Endometrial microvascular endothelial cells (primary cell): Measurements from ENCODE around the gene CLIC3. TPM values are rescaled to one million over a fixed set of nuclear protein-coding genes. Genes with fewer than 3 reads are reported as not detected.

ENCODE experiments used
- in situ Hi-C: cut with HindIII; loops from 2 replicates; pipeline ENCODE4 v1.10.0; 2017; ENCODE audit warnings: low sequenced_read_pairs, low pct_unique_long_range_greater_than_20kb; ENCODE audit errors: inconsistent ontology term
- total RNA-seq: library from RNA; depleted of rRNA; stranded (reverse); fragments of >200 nt; gene quantifications from one replicate; pipeline ENCODE4 v1.2.3, GENCODE V29; 2015; ENCODE audit errors: inconsistent ontology term

Gene CLIC3
- total RNA-seq, 1 donor from 2014 or later, result 4.8 TPM

DNA sequence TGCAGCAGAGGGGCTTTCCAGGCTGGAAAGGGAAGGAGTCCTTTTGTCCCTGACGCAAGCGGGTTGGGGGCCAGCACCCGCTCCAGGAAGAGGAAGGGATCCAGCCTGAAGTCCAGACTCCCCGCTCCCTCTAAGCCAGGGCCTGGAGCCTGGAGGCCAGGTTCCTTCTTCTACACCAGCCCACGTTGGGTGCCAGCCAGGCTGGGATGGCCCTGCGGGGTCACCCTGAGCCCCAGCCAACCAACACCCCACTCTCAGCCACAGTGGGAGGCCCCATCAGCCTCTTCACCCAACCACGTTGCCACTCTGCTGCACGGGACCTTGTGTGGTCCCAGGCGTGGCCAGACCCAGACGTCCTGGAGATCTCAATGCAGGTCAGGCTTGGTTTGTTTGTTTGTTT lies 36.5 kb upstream of the CLIC3 start:
- in situ Hi-C loops, result no loop called here

DNA sequence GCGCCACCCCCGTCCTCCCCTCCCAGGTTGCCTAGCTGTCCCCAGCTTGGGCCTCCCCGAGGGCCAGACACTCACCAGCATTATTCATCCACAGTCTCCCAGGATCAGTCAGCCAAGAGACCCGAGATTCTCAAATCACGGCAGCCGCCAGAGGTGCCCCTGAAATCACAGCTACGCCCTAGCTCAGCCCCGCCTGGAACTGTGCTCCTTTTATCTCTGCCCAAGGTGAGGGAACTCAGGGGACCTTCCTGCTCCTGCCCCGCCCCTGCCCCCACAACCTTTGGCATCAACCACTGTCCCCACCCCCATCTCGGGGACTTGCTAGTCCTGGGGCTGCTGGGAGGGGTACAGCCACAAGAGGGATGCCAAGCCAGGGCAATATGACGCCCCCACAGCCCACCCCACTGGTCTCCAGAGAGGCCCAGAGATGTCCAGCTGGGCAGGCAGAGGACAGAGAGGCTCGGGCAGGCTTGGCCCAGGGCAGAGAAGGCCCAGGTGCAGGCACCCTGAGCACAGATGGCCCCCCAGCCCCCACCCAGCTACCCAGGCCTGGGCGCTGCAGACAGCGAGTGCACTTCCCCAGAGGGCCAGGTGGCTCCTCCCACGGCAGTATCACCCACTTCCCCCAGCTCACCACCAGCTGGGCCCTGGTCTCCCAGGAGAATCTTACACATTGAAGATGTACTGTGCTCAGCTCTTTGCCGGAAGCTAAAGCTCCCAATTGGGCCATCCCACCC lies 35.7 kb upstream of the CLIC3 start, which contains the start of gene FUT7:
Gene FUT7, minus strand, starts transcription at position 185 of the 737 bp plus-strand sequence. Its CDS starts 97 bp downstream, at position 88.
- in situ Hi-C loops, result no loop called here

DNA sequence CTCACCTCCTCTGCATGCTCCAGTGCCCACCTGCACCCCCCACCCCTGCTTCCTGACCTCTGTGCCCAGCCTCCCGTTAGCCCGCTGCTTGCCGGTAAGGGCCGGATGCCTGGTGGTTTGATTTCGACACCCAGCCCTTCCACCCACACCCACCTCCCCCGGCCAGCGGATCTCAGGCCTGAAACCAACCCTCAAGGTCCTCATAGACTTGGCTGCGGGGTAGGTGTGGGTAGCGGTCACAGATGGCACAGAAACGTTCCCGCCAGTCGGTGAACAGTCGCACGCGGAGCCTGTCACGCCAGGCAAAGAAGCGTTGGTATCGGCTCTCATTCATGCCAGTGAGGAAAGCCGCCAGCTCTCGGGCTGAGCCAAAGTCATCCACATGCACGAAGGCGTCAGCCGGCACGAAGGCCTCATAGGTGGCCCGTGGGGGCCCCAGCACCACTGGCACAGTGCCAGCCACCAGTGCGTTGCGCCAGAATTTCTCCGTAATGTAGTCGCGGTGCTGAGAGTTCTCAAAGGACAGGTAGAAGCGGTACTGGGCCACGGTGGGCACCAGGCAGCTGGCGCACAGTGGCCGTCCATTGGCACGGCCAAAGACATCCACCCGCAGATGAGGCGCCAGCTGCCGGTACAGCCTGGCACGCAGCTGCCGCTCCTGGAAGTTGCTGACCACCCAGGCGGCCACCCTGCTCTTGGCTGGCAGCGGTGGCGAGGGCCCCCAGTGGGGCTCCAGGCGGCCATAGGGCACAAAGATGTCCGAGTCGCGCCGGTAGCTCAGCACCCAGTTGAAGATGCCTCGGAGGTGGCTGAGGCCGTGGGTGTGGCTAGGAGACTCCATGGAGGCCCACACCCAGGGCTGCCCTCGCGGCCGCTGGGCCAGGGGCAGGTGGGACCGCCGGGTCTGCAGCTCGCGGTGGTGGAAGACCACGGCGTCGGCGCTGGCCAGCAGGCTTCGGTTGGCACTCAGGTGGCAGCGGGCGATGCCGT lies 34.5 kb upstream of the CLIC3 start:
- in situ Hi-C loops, result no loop called here

DNA sequence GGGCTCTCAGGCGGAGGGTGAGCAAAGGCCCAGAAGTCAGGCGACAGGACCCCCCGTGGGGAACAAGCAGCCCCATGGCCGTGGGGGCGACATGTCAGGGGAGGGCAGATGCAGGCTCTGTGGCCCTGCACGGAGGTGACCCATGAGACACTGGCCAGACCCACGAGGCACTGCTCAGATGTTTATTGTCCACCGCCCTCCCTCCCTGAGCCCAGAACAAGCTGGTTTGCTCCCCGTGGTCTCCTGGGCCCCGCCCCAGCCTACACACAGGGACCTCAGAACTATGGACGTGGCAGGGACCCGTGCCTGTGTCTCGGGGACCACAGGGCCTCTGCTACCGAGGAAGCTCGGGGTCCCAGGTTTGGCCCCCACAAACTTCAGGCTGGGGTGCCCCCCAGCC lies 33.6 kb upstream of the CLIC3 start:
- in situ Hi-C loops, result no loop called here

DNA sequence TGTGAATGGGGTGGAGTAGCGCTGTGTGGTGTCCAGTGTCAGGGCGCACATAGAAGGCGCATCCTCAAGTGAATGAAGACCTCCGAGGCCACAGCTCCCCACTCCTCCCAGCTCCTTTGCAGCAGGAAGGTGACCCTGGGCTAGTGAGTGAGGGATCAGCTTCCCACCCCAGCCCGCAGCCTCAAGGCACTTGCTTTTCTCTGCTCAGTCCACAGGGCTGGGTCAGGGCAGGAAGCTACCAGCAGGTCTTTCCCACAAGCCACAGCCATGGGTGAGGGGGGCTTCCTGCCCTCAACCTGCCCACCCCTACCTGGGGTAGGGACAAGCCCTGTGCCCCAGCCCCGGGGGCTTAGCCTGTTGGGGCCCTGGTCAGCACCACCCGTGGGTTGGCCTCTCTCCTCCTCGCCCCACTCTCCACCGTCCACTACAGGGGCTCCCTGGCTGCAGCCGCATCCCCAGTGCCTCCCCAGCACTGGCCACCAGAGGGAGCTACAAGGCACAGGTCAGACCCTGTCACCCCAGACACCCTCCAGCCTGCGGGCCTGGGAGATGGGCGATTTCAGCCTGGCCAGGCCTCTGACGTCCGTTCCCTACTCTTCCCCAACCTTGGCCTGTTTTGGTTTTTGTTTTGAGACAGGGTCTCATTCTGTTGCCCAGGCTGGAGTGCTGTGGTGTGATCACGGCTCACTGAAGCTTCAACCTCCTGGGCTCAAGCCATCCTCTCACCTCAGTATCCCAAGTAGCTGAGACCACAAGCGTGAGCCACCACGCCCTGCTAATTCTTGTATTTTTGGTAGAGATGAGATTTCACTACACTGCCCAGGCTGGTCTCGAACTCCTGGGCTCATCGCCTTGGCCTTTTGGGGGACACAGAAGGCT lies 32.9 kb upstream of the CLIC3 start:
- in situ Hi-C loops, result no loop called here

DNA sequence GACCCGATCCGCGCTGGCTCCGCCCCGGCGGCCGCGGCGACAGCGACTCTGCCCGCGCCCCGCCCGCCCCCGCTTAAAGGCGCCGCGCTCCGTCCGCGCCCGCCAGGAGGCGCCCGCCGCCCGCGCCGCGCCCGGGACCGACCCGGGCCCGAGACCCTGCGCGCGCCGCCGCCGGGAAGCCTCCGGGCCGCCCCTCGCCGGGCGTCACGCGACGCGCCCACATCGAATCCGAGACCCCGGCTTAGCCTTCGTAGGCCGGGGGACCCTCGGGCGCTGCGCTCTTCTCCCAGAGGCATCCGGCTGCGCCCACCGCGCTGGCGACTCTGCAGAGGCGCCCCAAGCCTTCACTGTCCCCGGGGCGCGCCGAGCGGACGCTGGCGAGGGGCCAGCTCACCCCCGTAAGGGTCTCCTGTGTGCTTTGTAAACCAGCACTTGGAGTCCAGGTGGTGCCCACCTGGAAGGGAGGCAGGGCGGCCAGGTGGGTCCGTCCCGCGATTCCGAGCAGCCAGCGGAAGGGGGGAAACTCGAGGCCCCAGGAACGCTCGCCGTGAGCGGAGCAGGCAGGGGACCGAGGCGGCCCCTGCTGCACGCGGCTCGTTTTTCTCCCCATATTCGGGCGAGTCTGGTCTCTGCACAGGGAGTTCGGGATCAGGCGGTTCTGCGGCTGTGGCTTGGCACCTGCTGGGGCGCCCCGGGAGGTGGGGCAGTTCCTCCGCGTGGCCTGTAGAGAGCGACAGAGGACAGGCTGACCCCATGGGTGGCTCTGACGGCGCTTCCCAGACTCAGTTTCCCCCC lies 32.1 kb upstream of the CLIC3 start:
- in situ Hi-C loops, result no loop called here

DNA sequence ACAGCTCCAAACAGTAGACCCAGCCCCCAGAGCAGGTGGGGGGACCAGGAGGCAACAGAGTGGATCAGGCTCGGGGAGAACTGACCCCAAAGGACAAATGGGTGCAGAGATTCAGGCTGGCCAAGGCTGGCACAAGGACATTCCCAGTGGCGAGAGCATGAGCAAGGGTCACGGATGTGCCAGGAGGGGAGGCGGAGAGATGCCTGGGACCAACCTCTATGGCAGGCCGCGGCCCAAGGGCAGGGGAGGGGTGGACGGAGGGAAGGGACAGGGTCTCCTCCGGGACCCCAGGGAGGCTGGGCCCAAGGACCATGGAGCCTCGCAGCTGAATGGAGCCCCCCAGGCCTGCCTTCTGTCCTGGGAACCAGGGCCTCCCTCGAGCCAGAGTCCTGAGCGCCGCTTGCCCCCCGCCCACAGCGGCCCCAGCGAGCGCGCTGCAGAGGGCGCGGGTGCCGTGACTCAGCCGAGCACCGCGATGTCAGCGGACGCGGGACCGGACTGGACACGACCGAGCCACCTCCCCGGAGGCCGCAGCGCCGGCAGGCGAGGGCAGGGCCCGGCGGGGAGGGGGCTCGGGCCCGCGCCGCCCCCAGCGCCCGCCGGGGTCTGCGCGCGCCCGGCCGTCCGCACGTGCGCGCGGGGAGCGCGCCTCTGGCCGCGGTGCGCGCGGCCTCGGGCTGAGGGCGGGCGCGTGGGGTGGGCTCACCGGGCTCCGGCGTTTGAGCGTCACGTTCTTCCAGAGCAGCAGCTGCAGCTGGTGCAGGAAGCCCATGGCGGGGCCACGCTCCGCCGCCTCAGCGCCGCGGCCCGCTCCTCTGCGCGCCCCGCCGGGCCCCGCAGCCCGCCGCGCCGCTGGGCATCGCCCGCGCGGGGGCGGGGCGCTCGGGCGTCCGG lies 31.2 kb upstream of the CLIC3 start, which contains the start of gene ABCA2:
Gene ABCA2, minus strand, starts transcription at position 869 of the 894 bp plus-strand sequence. Its CDS starts 97 bp downstream, at position 772.
- in situ Hi-C loops, result no loop called here

DNA sequence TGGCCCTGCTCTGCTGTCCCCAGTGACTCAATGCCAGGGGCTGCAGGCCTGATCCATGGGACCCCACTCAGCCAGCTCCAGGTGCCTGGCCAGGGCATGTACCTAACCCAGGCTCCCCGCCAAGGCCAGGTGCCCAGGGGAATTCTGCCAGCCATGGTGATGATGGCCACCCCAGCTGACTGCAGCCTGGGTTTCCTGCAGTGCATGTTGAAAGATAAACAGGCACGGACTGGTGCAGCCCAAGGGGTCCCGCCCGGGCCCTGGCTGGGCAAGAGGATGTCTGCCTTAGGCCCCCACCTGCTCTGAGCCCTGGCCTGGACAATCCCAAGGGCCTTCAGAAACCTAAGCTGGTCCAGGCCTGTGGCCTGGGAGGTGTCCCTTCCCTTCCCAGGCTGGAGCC lies 30.5 kb upstream of the CLIC3 start:
- in situ Hi-C loops, result no loop called here

DNA sequence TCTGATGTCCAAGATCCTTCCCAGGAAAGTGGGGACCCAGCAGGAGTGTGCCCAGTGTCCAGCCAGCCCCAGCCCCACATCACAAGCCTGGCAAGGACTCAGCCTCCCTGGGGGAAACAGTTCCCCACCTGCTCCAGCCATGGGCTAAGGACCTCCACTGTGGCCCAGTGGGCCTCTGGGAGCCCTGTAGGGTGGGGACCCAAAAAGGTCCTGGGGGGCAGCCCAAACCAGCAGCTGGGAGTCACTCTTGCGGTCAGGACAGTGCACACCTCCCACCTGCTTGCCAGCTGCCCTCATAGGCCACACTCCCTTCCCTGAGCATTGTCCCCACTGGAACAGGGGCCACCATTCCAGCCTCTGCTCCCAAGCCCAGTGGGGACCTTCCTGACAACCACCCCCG lies 30.0 kb upstream of the CLIC3 start:
- in situ Hi-C loops, result no loop called here

DNA sequence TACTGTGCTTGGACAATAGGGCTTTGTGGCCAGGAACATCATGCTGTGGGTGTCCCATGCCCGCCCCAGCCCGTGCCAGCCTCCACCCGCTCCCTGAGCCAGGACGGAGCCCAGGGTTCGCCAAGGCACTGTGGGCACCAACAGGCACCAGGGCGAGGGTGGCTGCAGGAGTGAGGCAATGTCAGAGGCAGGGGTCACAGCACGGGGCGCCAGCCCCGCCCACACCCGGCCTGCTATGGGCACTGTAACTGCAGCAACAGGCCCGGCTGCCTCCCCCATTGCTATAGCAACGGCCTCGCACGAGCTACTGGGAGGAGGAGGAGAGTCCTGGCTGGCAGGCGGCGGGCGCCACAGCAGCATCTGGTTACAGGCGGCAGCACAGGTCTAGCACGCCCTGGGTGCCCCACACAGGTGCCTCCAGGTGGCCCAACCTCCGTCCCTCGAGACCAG lies 29.2 kb upstream of the CLIC3 start:
- in situ Hi-C loops, result no loop called here

DNA sequence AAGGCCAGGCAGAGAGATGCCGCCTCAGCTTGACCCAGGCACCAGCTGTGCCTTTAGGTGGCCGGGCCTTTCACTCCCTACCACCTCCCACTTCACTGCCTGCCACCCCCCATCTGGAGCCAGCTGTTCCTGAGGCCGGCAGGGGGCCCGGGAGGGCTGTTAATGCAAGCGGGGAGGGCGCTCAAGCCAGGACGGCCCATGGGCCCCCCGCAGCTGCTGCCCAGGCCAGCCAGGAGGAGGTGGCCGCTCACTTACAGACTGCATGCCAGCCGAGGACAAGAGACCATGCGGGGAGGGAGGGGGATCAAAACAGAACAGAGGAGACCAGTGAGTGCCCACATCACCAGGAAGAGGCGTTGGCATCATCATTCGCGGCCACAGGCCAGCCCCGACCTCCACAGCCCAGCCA lies 27.2 kb upstream of the CLIC3 start:
- in situ Hi-C loops, result no loop called here

DNA sequence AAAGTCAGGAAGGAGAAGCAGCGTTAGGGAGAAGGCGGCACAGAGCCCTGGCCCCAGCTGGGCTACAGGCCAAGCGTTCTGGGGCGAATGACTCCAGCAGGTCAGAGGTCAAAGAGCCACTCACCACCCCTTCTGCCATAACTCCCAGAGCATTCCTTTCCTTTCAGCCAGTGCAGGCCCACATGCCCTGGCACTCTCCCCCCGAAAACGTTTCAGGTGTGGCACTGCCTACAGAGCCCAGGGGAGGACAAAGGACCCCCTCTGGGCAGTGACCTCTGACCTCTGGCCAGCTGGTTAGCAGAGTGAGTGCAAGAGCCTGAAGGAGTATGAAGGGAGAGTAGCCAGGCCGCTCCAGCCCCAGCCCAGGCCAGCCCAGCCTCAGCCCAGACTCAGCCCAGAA lies 26.8 kb upstream of the CLIC3 start:
- in situ Hi-C loops, result no loop called here

DNA sequence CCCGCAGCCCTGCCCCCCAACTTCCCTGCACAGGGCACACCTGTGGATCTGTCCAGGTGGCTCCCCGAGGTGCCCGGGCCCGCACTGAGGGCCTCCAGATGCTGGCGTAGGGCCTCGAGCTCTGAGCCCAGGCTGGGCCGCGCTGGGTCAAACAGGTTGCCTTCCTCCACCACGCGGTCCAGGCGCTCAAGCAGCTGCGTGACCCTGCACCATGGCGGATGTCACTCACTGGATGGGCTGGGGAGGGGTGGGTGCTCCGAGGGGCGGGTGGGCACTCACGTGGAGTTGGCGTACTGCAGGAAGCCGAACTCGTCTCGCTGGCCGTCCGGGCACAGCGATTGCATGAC lies 26.3 kb upstream of the CLIC3 start:
- in situ Hi-C loops, result no loop called here

DNA sequence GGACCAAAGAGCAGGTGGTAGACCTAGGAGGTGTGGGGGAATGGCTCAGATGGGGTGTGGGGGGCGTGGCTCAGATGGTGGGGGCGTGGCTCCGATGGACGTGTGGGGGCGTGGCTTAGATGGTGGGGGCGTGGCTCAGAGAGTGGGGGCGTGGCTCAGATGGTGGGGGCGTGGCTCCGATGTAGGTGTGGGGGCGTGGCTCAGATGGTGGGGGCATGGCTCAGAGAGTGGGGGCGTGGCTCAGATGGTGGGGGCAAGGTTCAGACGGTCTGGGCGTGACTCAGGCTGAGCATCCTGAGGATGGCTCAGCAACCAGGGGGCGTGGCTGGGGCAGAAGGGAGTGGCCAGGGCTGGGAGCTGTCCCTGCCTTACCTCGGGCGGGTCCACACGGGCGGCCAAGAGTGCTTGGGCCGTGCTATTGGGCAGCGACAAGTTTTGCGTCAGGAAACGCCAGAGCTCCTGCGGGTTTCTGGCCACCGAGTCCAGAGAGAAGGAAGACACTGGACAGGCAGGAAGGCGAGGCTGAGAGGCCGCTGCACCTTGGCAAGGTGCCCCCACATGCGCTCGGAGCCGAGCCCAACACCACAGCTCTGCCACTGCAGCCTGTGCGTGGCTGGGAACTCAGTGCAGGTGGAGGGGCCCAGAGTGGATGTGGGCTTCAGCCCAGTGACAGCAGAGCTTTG lies 25.8 kb upstream of the CLIC3 start:
- in situ Hi-C loops, result no loop called here

DNA sequence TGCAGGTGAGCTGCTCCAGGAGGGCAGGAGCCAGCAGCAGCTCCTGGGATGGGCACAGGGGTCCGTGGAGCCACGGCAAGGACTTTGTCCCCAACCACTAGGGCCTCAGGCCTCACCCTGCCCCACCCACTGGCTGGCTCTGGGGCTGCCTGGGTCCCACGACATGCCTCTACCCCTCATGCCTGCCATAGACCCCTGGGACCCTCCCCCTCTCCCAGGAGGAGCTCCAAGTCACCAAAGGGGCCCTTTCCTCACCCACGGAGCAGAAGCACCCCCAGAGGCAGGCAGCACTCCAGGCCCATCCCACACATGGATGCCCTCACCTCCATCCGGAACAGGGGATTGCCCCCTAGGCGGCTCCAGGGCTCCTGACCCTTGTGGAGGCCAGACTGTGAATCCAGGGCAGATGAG lies 25.2 kb upstream of the CLIC3 start:
- in situ Hi-C loops, result no loop called here

DNA sequence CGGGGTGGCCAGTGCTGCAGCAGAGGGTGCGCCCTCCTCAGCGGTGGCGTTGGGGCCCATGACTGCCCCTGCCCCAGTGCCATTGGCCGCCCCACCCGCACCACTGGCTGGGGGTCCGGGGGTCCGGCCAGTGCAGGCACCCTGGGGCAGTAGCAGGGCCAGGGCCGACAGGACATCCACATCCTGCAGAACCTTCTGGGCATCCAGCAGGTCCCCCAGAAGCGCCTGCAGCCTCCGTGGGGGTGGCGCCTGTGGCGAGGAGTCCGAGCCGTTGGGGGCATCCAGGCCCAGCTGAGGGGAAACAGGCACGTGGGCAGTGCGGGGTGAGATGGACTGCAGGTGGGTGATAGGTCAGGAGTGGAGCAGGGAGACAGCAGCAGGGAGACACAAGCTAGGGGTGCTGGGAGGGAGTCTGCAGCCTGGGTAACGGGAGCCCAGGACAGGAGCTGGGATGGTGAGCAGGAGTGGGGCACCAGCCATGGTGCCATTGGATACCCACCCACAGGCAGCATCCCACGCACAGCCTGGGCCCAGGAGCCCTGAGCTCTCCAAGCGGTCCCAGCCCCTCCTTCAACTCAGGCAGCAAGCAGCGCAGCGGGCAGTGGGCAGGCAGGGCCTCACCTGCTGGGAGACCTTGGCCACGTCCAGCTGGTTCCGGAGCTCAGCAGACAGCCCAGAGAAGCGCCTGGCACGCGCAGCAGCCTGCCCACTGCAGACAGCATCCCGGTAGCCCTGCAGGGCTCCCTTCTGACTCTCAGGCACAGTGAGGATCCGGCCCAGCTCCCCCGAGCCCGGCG lies 24.6 kb upstream of the CLIC3 start:
- in situ Hi-C loops, result no loop called here
